Retinal pigment epithelial cell (primary cell): ENCODE results near the gene BCAP31.
"Not testable (repeated sequence)": the region's sequence is repeated elsewhere in the genome, so short reads cannot be mapped to it uniquely, and the experiment has no call there.

Experiments used
- DNase-seq: peaks from one replicate; pipeline ENCODE4 v3.0.0-alpha.2; 2010; ENCODE audit warnings: low read depth
- H3K4me3 ChIP-seq: 2 replicates; pipeline ENCODE4 v1.5.1; 2011; ENCODE audit warnings: mild to moderate bottlenecking, low read length, control low read depth, moderate library complexity
- TF ChIP-seq, protein P1 (sequence below): conservative IDR thresholded peaks from 2 replicates; pipeline ENCODE4 v1.5.1; 2011; ENCODE audit warnings: low read depth, low read length, control low read depth, inconsistent platforms

Gene BCAP31

DNA sequence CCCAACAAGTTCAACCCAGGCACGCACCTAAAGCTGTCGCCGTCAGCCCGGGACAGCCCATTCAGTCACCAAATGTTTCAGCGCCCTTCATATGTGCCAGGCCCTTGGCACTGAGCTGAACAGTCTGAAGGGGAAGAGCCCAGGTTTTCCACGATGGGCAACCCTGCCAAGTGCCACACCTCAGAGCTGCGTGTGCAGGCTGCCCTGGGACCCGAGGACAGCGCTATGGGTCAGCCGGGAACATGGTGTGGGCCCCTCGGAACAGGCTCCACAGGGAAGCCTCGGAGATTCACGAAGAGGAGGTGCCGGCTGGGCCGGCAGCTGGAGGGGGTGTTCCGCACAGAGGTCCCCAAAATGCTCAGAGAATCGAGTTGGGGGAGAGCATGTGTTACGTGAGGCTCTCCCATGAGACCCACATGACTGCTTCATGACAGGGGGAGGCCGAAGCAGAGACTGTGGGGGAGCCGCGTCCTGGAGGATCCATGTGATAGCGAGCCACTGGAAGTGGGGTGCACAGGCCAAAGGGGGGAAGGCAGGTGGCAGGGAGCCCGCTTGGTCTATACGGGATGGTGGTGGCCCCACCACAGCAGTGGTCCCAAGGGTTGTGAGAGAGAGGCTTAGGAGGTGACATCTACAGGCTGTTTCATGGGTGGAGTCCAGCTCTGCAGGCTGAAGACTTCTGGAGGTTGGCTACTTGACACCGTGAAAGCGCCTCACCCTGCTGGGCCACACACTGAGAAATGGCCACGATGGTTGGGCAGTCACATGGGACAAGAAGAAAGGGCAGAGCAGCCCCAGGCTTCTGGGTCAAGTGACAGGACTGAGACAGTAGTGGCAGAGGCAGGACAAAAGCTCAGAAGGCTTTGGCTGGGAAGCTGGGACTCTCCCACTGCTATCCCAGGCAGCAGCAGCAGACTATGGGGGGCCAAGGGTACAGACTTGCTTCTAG is 14.2 kb downstream of the BCAP31 start:
- H3K4me3 ChIP-seq = no peak overlapping the region
- DNase-seq = no peak
- TF ChIP-seq, protein P1, sequence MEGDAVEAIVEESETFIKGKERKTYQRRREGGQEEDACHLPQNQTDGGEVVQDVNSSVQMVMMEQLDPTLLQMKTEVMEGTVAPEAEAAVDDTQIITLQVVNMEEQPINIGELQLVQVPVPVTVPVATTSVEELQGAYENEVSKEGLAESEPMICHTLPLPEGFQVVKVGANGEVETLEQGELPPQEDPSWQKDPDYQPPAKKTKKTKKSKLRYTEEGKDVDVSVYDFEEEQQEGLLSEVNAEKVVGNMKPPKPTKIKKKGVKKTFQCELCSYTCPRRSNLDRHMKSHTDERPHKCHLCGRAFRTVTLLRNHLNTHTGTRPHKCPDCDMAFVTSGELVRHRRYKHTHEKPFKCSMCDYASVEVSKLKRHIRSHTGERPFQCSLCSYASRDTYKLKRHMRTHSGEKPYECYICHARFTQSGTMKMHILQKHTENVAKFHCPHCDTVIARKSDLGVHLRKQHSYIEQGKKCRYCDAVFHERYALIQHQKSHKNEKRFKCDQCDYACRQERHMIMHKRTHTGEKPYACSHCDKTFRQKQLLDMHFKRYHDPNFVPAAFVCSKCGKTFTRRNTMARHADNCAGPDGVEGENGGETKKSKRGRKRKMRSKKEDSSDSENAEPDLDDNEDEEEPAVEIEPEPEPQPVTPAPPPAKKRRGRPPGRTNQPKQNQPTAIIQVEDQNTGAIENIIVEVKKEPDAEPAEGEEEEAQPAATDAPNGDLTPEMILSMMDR = no peak

DNA sequence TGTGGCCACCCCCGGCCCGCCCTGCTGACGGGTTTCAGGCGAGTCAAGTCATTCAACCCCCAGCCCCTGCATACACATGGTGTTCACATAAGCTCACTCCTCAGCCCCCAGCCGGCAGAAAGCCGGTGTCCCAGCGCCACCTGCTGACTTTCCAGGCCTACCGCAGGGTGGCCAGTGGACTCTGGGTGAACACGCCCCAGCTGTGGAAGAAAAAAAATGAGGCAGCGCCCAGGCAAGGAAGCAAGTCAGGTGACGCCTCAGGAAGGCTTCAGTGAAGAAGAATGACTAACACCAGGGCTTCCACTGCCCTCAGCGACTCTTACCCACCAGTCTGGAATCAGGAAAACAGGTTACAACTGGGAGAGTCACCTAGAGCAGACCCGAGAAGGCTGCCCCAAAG is 15.8 kb downstream of the BCAP31 start:
- no peak overlapping the region for H3K4me3 ChIP-seq
- DNase-seq = peak; percentile 66
- TF ChIP-seq, protein P1 = peak; percentile 73

DNA sequence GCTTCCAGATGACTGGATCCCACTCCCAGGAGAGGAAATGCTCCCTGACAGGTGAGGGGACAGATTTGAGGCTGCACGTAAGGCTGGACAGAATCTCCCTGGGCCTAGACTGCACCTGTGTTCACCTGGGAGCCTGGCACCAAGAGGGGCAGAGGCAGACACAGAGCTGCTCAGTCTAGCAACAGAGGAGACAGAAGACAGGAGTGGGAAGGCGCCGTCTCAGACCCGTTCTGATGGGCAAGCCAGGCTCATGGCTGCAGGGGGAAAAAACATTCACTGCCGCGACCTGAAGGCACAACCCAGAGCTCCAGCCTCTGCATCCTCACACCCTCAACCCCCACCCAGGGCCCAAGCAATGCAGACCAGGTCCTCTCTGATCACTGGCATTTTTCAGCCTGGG is 16.8 kb downstream of the BCAP31 start:
- TF ChIP-seq, protein P1 = no peak
- no peak for DNase-seq
- no peak overlapping the region for H3K4me3 ChIP-seq

DNA sequence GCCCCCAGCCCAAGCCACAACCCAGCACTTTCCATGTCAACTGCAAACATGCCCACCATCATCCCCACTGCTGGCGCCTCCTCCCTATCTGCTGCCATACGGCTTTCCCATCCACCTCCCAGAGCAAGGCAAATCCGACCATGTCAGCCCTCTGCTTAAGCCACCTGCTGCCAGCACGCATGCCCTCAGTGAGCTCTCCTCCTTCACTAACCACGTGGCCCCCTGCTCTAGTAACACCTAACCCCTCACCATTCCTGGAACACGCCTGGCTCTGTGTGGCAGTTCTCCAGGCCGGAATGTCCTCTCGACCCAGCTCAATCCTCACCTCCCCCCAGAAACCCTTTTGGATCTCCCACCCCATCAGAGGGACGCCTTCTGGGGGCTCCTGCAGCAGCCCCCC is 17.4 kb downstream of the BCAP31 start:
- no peak for DNase-seq
- H3K4me3 ChIP-seq = no peak overlapping the region
- TF ChIP-seq, protein P1 = no peak

DNA sequence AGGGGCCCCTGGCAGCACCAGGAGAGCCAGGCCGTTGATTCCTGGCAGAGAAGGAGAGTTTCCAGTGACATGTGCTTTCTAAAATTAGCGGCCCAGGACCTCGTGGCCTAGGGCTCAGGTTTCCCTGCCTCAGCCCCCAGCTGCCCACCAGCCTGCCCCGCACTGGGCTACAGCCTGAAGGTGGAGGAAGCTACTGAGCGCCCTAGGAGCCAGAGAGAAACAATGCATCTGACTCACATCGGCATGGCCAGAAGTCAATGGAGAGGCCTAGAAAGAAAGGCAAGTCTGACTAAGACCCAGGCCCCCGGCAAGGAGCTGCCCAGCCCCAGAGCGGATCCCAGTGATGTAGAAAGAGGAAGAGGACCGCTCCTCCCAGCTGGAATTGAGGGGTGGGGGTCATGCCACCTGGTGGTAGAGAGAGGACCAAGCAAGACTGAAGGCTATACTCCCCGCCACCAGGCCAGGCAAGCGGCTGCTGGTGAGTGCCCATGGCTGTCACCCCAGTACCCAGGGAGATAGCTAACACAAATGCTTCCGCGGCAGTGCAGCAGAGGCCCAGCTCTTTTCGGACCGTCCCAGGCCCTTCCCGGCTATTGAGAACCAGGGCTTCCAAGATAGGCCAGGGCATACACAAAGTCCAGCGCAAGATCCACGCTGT is 18.7 kb downstream of the BCAP31 start:
- TF ChIP-seq, protein P1 = peak; percentile 15
- H3K4me3 ChIP-seq, DNase-seq: not testable (repeated sequence)

DNA sequence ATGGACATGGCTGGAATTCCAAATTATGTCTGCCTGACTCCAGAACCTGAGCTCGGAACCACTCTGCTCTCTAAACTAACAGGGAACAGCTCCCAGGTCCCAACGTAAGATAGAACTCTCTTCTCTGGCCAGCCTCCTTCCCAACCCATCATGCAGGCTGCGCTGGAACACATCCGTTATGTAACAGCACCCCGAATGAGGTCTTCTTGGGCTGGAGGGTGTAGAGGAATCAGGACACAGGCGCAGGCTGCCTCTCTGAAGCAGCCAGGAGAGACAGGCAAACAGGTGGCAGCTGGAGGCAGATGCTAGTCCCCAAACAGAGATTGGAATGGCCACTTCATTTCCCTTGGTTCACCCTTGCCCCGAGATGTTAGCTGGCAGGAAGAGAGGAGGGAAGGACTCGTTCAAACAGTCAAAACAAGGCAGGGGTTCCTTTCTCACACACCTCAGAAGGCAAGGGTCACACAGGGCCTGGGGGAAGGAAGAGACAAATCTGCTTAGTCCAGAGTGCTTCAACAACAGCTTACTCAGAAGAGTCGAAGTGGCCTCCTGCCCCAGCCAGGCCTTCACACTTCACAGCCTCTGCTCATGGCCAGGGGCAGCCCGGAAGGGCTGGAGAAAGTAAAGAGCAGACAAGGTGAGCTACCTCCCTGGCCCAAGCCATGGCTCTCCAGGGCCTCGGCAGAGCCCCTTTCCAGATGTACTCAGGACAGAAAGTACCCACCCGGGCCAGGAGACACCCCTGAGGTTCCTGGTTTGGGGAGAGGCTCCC is 19.4 kb downstream of the BCAP31 start:
- not testable (repeated sequence) for DNase-seq, H3K4me3 ChIP-seq

DNA sequence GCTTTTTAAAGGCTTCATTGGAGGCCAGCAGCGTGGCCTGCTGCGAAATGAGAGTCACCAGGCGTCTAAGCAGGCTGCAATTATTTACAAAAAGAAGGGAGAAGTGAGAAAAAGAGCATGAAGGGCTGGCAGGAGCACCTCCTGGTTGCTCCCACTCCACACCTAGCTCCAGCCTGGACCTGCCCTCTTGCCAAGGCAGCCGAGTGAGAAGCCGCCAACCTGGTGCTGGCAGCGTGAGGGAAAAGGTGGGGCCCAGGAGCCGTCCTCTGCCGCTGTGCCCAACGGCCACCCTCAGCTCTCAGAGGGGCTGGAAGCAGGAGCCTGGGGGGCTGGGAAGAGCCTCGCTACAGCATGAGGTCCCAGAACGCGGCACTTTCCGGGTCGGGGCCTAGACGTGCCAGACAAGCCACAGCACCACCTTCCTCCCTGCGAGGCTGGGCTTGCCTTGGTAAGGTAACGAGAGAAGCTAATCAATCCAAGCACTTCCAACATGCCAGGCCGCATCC is 20.1 kb downstream of the BCAP31 start:
- no peak overlapping the region for H3K4me3 ChIP-seq
- TF ChIP-seq, protein P1 = no peak
- no peak for DNase-seq
